Chondrocyte (in vitro differentiated cells): Measurements from ENCODE around the gene OTUD1. TPM values are rescaled to one million over a fixed set of nuclear protein-coding genes. Genes with fewer than 3 reads are reported as not detected.

Source experiments
- DNase-seq: peaks from one replicate; pipeline ENCODE4 v3.0.0; 2021; ENCODE audit warnings: mixed read lengths, low spot score
- H3K27ac Mint-ChIP-seq: one replicate; pipeline ENCODE4 v1.8.0; 2021; ENCODE audit warnings: mild to moderate bottlenecking, moderate library complexity, mixed read lengths; ENCODE audit not compliant: unreplicated experiment
- H3K27me3 Mint-ChIP-seq: 2 replicates; pipeline ENCODE4 v1.8.0; 2021; ENCODE audit warnings: low read depth, mixed read lengths
- H3K36me3 Mint-ChIP-seq: 2 replicates; pipeline ENCODE4 v1.8.0; 2021; ENCODE audit warnings: low read depth, mixed read lengths
- H3K4me1 Mint-ChIP-seq: 2 replicates; pipeline ENCODE4 v1.8.0; 2021; ENCODE audit warnings: low read depth, mild to moderate bottlenecking, mixed read lengths
- H3K4me3 Mint-ChIP-seq: one replicate; pipeline ENCODE4 v1.8.0; 2021; ENCODE audit warnings: mild to moderate bottlenecking, moderate library complexity, mixed read lengths; ENCODE audit not compliant: unreplicated experiment
- H3K9me3 Mint-ChIP-seq: 2 replicates; pipeline ENCODE4 v1.8.0; 2021; ENCODE audit warnings: low read depth, mixed read lengths
- total RNA-seq: library from RNA; stranded (reverse); gene quantifications from 3 replicates; pipeline ENCODE4 v1.2.1, GENCODE V29; 2021
- TF ChIP-seq, protein P1 (sequence below): fragments of 200-600 bp; sonication (generic); IDR thresholded peaks from 2 replicates; pipeline ENCODE4 v1.5.0; 2021; ENCODE audit warnings: antibody characterized with exemption, mild to moderate bottlenecking, moderate library complexity

The OTUD1 gene
- total RNA-seq, 1 donor from 2014 or later: 11.3 TPM

DNA sequence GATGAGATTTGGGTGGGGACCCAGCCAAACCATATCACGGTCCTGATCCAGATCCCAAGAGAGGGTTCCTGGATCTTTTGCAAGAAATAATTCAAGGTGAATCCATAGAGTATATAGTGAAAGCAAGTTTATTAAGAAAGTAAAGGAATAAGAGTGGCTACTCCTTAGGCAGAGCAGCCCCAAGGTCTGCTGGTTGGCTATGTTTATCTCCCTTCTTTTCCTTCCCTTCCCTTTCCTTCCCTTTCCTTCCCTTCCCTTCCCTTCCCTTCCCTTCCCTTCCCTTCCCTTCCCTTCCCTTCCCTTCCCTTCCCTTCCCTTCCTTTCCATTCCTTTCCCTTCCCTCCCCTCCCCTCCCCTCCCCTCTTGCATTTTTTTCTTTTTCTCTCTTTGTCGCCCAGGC lies 35.2 kb downstream of the OTUD1 start:
- Mint-ChIP-seq H3K36me3 (no peaks in the 10 kb centered on the region), H3K27me3 (peaks cover 15% of the 10 kb centered on the region), H3K27ac (no peak overlapping the region), H3K9me3 (no peaks in the 10 kb centered on the region), H3K4me3 (no peak overlapping the region), H3K4me1 (no peaks in the 10 kb centered on the region)
- TF ChIP-seq, protein P1, sequence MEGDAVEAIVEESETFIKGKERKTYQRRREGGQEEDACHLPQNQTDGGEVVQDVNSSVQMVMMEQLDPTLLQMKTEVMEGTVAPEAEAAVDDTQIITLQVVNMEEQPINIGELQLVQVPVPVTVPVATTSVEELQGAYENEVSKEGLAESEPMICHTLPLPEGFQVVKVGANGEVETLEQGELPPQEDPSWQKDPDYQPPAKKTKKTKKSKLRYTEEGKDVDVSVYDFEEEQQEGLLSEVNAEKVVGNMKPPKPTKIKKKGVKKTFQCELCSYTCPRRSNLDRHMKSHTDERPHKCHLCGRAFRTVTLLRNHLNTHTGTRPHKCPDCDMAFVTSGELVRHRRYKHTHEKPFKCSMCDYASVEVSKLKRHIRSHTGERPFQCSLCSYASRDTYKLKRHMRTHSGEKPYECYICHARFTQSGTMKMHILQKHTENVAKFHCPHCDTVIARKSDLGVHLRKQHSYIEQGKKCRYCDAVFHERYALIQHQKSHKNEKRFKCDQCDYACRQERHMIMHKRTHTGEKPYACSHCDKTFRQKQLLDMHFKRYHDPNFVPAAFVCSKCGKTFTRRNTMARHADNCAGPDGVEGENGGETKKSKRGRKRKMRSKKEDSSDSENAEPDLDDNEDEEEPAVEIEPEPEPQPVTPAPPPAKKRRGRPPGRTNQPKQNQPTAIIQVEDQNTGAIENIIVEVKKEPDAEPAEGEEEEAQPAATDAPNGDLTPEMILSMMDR: no peak
- no peak for DNase-seq

DNA sequence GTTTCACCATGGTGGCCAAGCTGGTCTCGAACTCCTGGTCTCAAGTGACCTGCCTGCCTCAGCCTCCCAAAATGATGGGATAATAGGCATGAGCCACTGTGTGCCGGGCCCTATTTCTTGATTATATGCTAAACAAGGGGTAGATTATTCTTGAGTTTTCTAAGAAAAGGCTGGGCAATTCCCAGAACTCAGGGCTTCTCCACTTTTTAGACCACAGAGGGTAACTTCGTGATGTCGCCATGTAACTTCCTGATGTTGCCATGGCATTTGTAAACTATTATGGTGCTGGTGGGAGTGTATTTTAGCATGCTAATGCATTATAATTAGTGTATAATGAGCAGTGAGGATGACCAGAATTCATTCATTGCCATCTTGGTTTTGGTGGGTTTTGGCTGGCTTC lies 35.8 kb downstream of the OTUD1 start:
- no peak overlapping the region for H3K4me3 Mint-ChIP-seq
- H3K27me3 Mint-ChIP-seq: peaks cover 15% of the 10 kb centered on the region
- TF ChIP-seq, protein P1: no peak
- no peak for DNase-seq
- H3K27ac Mint-ChIP-seq: no peak overlapping the region
- H3K4me1 Mint-ChIP-seq: no peaks in the 10 kb centered on the region
- no peaks in the 10 kb centered on the region for H3K36me3 Mint-ChIP-seq
- H3K9me3 Mint-ChIP-seq: no peaks in the 10 kb centered on the region

DNA sequence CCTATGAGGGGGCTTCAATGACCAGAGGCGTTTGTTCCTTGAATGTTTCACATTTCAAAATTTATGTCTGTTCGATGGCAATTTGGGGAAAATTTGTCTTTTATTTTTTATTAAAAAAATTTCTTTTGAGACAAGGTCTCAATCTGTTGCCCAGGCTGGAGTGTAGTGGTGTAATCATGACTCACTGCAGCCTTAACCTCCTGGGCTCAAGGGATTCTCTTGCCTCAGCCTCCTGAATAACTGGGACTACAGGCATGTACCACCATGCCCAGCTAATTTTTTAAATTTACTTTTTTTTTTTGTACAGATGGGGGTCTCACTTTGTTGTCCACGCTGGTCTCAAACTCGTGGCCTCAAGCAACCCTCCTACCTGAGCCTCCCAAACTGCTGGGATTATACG lies 39.7 kb downstream of the OTUD1 start:
- TF ChIP-seq, protein P1: no peak
- Mint-ChIP-seq H3K4me3 (no peak overlapping the region), H3K27ac (no peak overlapping the region), H3K9me3 (no peaks in the 10 kb centered on the region), H3K27me3 (peaks cover 13% of the 10 kb centered on the region), H3K4me1 (no peaks in the 10 kb centered on the region), H3K36me3 (no peaks in the 10 kb centered on the region)
- DNase-seq: no peak

DNA sequence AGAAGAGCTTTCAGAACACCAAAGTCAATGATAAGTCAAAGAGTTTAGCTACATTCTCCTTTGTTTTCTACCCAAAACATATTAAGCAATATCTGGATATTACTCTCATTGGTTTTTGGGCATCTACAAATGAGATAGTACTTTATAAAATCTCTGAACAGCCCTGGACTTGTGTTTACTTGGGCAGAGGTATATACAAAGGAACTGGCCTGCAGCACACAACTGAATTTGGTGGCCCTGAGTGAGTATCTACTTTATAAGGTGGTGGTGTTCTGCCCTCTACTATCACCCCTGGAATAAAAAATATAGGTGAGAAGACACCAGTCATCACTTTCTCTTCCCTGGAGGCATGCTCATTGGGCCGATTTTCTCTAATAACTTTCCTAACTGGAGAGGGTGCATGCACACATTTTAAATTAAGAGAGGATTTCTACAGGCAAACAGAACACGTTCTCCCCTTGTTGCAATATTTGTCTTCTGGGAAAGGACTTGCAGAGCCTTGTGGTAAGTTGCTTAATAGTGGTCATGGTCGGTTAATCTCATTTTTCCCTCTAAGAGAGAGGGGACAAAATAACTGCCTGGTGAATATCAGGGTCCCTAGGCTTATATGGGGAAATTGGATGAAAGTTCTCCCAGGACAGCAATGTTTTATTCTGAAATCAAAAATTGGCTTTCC lies 41.1 kb downstream of the OTUD1 start:
- TF ChIP-seq, protein P1: no peak
- DNase-seq: no peak
- Mint-ChIP-seq H3K27ac (no peak overlapping the region), H3K4me3 (no peak overlapping the region), H3K27me3 (peaks cover 13% of the 10 kb centered on the region), H3K36me3 (no peaks in the 10 kb centered on the region), H3K9me3 (no peaks in the 10 kb centered on the region), H3K4me1 (no peaks in the 10 kb centered on the region)

DNA sequence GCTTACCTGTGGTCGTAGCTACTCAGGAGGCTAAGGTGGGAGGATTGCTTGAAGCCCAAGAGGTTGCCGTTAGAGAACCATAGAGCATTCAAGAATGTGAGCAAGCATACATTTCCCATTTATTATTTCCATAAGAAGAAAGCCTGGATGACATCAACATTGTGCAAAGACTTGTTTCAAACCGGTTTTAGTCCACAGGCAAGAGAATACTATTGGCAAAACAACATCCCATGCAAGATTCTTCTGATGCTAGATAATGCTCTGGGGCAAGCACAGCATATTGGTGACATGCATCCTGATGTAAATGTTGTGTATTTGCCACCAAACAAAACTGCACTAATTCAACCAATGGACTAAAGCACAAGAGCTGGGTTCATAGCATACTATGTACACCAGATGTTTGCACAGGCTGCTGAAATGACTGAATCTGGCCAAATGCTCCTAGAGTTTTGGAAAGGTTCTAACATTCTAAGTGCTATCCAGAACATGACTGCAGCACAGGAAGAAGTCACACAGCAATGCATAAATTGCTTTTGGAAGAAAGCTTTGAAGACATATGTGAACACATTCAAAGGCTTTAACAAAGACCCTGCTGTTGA lies 42.6 kb downstream of the OTUD1 start:
- Mint-ChIP-seq H3K36me3 (no peaks in the 10 kb centered on the region), H3K4me3 (no peak overlapping the region), H3K4me1 (no peaks in the 10 kb centered on the region), H3K27ac (no peak overlapping the region), H3K9me3 (no peaks in the 10 kb centered on the region), H3K27me3 (peaks cover 13% of the 10 kb centered on the region)
- DNase-seq: no peak
- TF ChIP-seq, protein P1: no peak
